ENCODE measurements around the gene SIRPG. TPM values are rescaled to one million over a fixed set of nuclear protein-coding genes. Genes with fewer than 3 reads are reported as not detected.

Gene SIRPG
- total and polyA plus RNA-seq, 2 donors, result 26.0 to 51.0 TPM

- no peaks in the 10 kb centered on the region for H3K27me3 ChIP-seq (ENCODE audit: control insufficient read depth in 2 of 2, insufficient read depth in 1 of 2, low read length in 1 of 2)
- H3K27ac ChIP-seq (ENCODE audit: low read depth in 1 of 2, low read length in 1 of 2), result peak overlapping the region; percentile 47 to 85
- H3K9me3 ChIP-seq (ENCODE audit: control insufficient read depth in 2 of 2, insufficient read depth in 1 of 2, low read length in 1 of 2), result peaks cover 0 to 10% of the 10 kb centered on the region in 2 donors
- no peaks in the 10 kb centered on the region for H3K36me3 ChIP-seq (ENCODE audit: control insufficient read depth in 2 of 2, insufficient read depth in 2 of 2, low read length in 1 of 2)
- 89% methylated on average over 4 of the region's 4 CpGs for WGBS
- H3K4me1 ChIP-seq (ENCODE audit: control insufficient read depth in 2 of 2, insufficient read depth in 2 of 2, low read length in 2 of 2), result peaks cover 4 to 39% of the 10 kb centered on the region in 2 donors
- no peak for DNase-seq (ENCODE audit: low read depth in 6 of 9, low spot score in 9 of 9)
- H3K4me3 ChIP-seq (ENCODE audit: low read length in 2 of 2), result no peak overlapping the region
Measured at GRCh38 chr20:1674990-1675780, 17.6 kb upstream of the SIRPG start.

GRCh38 chr20:1674361-1674760 is 16.8 kb upstream of the SIRPG start:
- no peaks in the 10 kb centered on the region for H3K36me3 ChIP-seq (ENCODE audit: control insufficient read depth in 2 of 2, insufficient read depth in 2 of 2, low read length in 1 of 2)
- H3K4me3 ChIP-seq (ENCODE audit: low read length in 2 of 2), result no peak overlapping the region
- no peak for DNase-seq (ENCODE audit: low read depth in 6 of 9, low spot score in 9 of 9)
- peak overlapping the region; percentile 17 to 73 for H3K27ac ChIP-seq (ENCODE audit: low read depth in 1 of 2, low read length in 1 of 2)
- WGBS, result 90% methylated on average over 3 of the region's 3 CpGs
- peaks cover 0 to 10% of the 10 kb centered on the region in 2 donors for H3K9me3 ChIP-seq (ENCODE audit: control insufficient read depth in 2 of 2, insufficient read depth in 1 of 2, low read length in 1 of 2)
- H3K4me1 ChIP-seq (ENCODE audit: control insufficient read depth in 2 of 2, insufficient read depth in 2 of 2, low read length in 2 of 2), result peaks cover 4 to 39% of the 10 kb centered on the region in 2 donors
- H3K27me3 ChIP-seq (ENCODE audit: control insufficient read depth in 2 of 2, insufficient read depth in 1 of 2, low read length in 1 of 2), result no peaks in the 10 kb centered on the region

GRCh38 chr20:1673424-1673823 is 15.8 kb upstream of the SIRPG start:
- no peak for DNase-seq (ENCODE audit: low read depth in 6 of 9, low spot score in 9 of 9)
- H3K4me1 ChIP-seq (ENCODE audit: control insufficient read depth in 2 of 2, insufficient read depth in 2 of 2, low read length in 2 of 2), result peaks cover 4 to 39% of the 10 kb centered on the region in 2 donors
- H3K4me3 ChIP-seq (ENCODE audit: low read length in 2 of 2), result no peak overlapping the region
- WGBS, result 85% methylated on average over 4 of the region's 4 CpGs
- H3K27ac ChIP-seq (ENCODE audit: low read depth in 1 of 2, low read length in 1 of 2), result peak overlapping the region; percentile 72 to 73
- no peaks in the 10 kb centered on the region for H3K27me3 ChIP-seq (ENCODE audit: control insufficient read depth in 2 of 2, insufficient read depth in 1 of 2, low read length in 1 of 2)
- no peaks in the 10 kb centered on the region for H3K36me3 ChIP-seq (ENCODE audit: control insufficient read depth in 2 of 2, insufficient read depth in 2 of 2, low read length in 1 of 2)
- peaks cover 0 to 10% of the 10 kb centered on the region in 2 donors for H3K9me3 ChIP-seq (ENCODE audit: control insufficient read depth in 2 of 2, insufficient read depth in 1 of 2, low read length in 1 of 2)

GRCh38 chr20:1672728-1673127 is 15.1 kb upstream of the SIRPG start:
- no peaks in the 10 kb centered on the region for H3K36me3 ChIP-seq (ENCODE audit: control insufficient read depth in 2 of 2, insufficient read depth in 2 of 2, low read length in 1 of 2)
- DNase-seq (ENCODE audit: low read depth in 6 of 9, low spot score in 9 of 9), result no peak
- WGBS, result 91% methylated on average over 3 of the region's 3 CpGs
- H3K9me3 ChIP-seq (ENCODE audit: control insufficient read depth in 2 of 2, insufficient read depth in 1 of 2, low read length in 1 of 2), result peaks cover 0 to 10% of the 10 kb centered on the region in 2 donors
- peak overlapping the region; percentile 72 to 73 for H3K27ac ChIP-seq (ENCODE audit: low read depth in 1 of 2, low read length in 1 of 2)
- H3K4me1 ChIP-seq (ENCODE audit: control insufficient read depth in 2 of 2, insufficient read depth in 2 of 2, low read length in 2 of 2), result peaks cover 4 to 39% of the 10 kb centered on the region in 2 donors
- H3K27me3 ChIP-seq (ENCODE audit: control insufficient read depth in 2 of 2, insufficient read depth in 1 of 2, low read length in 1 of 2), result no peaks in the 10 kb centered on the region
- H3K4me3 ChIP-seq (ENCODE audit: low read length in 2 of 2), result no peak overlapping the region

- Histone ChIP-seq H3K36me3 (ENCODE audit: control insufficient read depth in 2 of 2, insufficient read depth in 2 of 2, low read length in 1 of 2) (no peaks in the 10 kb centered on the region), H3K27me3 (ENCODE audit: control insufficient read depth in 2 of 2, insufficient read depth in 1 of 2, low read length in 1 of 2) (no peaks in the 10 kb centered on the region), H3K27ac (ENCODE audit: low read depth in 1 of 2, low read length in 1 of 2) (peak overlapping the region; percentile 72 to 73), H3K4me1 (ENCODE audit: control insufficient read depth in 2 of 2, insufficient read depth in 2 of 2, low read length in 2 of 2) (peaks cover 4 to 42% of the 10 kb centered on the region in 2 donors), H3K4me3 (ENCODE audit: low read length in 2 of 2) (no peak overlapping the region), H3K9me3 (ENCODE audit: control insufficient read depth in 2 of 2, insufficient read depth in 1 of 2, low read length in 1 of 2) (peaks cover 0 to 10% of the 10 kb centered on the region in 2 donors)
- peak in 4 of 9 donors; percentile 25 to 70 (median 41) for DNase-seq (ENCODE audit: low read depth in 6 of 9, low spot score in 9 of 9)
- 71% methylated on average over 11 of the region's 11 CpGs for WGBS
Measured at GRCh38 chr20:1671891-1672669, 14.5 kb upstream of the SIRPG start.

- no peaks in the 10 kb centered on the region for H3K27me3 ChIP-seq (ENCODE audit: control insufficient read depth in 2 of 2, insufficient read depth in 1 of 2, low read length in 1 of 2)
- peaks cover 13 to 51% of the 10 kb centered on the region in 2 donors for H3K4me1 ChIP-seq (ENCODE audit: control insufficient read depth in 2 of 2, insufficient read depth in 2 of 2, low read length in 2 of 2)
- no peak overlapping the region for H3K4me3 ChIP-seq (ENCODE audit: low read length in 2 of 2)
- DNase-seq (ENCODE audit: low read depth in 6 of 9, low spot score in 9 of 9), result no peak
- peak overlapping the region in 1 of 2 donors; percentile 3 for H3K27ac ChIP-seq (ENCODE audit: low read depth in 1 of 2, low read length in 1 of 2)
- 94% methylated on average over 5 of the region's 5 CpGs for WGBS
- no peaks in the 10 kb centered on the region for H3K36me3 ChIP-seq (ENCODE audit: control insufficient read depth in 2 of 2, insufficient read depth in 2 of 2, low read length in 1 of 2)
- peaks cover 0 to 10% of the 10 kb centered on the region in 2 donors for H3K9me3 ChIP-seq (ENCODE audit: control insufficient read depth in 2 of 2, insufficient read depth in 1 of 2, low read length in 1 of 2)
Measured at GRCh38 chr20:1669304-1669703, 11.7 kb upstream of the SIRPG start.

- Histone ChIP-seq H3K9me3 (ENCODE audit: control insufficient read depth in 2 of 2, insufficient read depth in 1 of 2, low read length in 1 of 2) (peaks cover 0 to 10% of the 10 kb centered on the region in 2 donors), H3K27me3 (ENCODE audit: control insufficient read depth in 2 of 2, insufficient read depth in 1 of 2, low read length in 1 of 2) (no peaks in the 10 kb centered on the region), H3K27ac (ENCODE audit: low read depth in 1 of 2, low read length in 1 of 2) (peak overlapping the region in 1 of 2 donors; percentile 58), H3K4me1 (ENCODE audit: control insufficient read depth in 2 of 2, insufficient read depth in 2 of 2, low read length in 2 of 2) (peaks cover 11 to 45% of the 10 kb centered on the region in 2 donors), H3K4me3 (ENCODE audit: low read length in 2 of 2) (no peak overlapping the region), H3K36me3 (ENCODE audit: control insufficient read depth in 2 of 2, insufficient read depth in 2 of 2, low read length in 1 of 2) (no peaks in the 10 kb centered on the region)
- WGBS, result 67% methylated on average over 1 of the region's 1 CpG
- DNase-seq (ENCODE audit: low read depth in 6 of 9, low spot score in 9 of 9), result no peak
Measured at GRCh38 chr20:1667502-1668085, 10.0 kb upstream of the SIRPG start.

- Histone ChIP-seq H3K9me3 (ENCODE audit: control insufficient read depth in 2 of 2, insufficient read depth in 1 of 2, low read length in 1 of 2) (peaks cover 0 to 10% of the 10 kb centered on the region in 2 donors), H3K4me3 (ENCODE audit: low read length in 2 of 2) (no peak overlapping the region), H3K4me1 (ENCODE audit: control insufficient read depth in 2 of 2, insufficient read depth in 2 of 2, low read length in 2 of 2) (peaks cover 11 to 46% of the 10 kb centered on the region in 2 donors), H3K27me3 (ENCODE audit: control insufficient read depth in 2 of 2, insufficient read depth in 1 of 2, low read length in 1 of 2) (no peaks in the 10 kb centered on the region), H3K36me3 (ENCODE audit: control insufficient read depth in 2 of 2, insufficient read depth in 2 of 2, low read length in 1 of 2) (no peaks in the 10 kb centered on the region), H3K27ac (ENCODE audit: low read depth in 1 of 2, low read length in 1 of 2) (peak overlapping the region in 1 of 2 donors; percentile 52)
- DNase-seq (ENCODE audit: low read depth in 6 of 9, low spot score in 9 of 9), result no peak
- WGBS, result 74% methylated on average over 5 of the region's 5 CpGs
Measured at GRCh38 chr20:1666802-1667201, 9.2 kb upstream of the SIRPG start.
